GM18505 (cell line): ENCODE measurements around the gene CECR2.
"Not testable (repeated sequence)": the region's sequence is repeated elsewhere in the genome, so short reads cannot be mapped to it uniquely, and the experiment has no call there.

Experiments
- ATAC-seq: cut with Tn5 transposase; IDR thresholded peaks from one replicate; pipeline ENCODE4 v1.9.1; 2021; ENCODE audit not compliant: unreplicated experiment
- POLR2A ChIP-seq: IDR thresholded peaks from 4 replicates; pipeline ENCODE4 v1.6.1; 2011; ENCODE audit warnings: borderline replicate concordance; ENCODE audit not compliant: insufficient read depth, insufficient read length; ENCODE audit errors: extremely low read depth

CECR2 gene

DNA sequence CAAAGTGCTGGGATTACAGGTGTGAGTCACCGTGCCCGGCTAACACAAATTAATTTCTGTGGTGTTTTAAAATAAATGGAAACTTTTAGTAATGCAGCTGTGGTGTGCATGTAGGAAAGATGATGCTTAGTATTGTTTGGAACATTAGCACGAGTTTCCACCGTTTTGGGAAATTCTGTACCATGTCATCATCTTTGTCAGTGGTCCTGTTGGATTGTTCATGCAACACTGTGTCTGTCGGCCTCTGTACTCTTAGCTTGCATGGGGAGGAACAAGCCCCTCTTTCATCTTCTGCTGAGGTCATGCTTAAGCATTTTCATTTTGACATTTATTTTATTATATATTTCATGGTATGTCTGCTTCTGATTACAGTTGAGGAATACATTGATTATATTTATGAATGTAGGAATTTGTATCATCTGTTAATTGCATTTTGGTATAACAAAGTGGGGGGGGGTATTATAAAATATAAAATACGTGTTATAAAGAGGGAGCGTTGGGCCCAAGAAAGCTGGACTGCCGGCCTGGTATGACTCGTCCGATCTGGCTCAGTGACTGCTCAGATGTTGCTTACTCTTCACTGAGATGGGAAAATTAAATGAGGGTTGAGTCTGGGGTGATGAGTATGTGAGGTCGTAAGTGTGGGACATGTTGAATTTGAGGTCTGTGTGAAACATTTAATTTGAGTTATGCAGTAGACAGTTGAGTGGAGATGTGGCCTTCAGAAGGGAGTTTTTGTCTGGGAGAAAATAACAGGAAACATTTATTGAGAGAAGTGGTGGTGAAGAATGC lies 28.7 kb downstream of the CECR2 start:
- no peak for TF ChIP-seq POLR2A
- no peak for ATAC-seq

GRCh38 chr22:17400305-17400704 lies 31.0 kb downstream of the CECR2 start:
- TF ChIP-seq POLR2A = no peak
- ATAC-seq = no peak

- ATAC-seq = no peak
- TF ChIP-seq POLR2A = no peak
Observed at GRCh38 chr22:17401728-17402127, 32.5 kb downstream of the CECR2 start.

DNA sequence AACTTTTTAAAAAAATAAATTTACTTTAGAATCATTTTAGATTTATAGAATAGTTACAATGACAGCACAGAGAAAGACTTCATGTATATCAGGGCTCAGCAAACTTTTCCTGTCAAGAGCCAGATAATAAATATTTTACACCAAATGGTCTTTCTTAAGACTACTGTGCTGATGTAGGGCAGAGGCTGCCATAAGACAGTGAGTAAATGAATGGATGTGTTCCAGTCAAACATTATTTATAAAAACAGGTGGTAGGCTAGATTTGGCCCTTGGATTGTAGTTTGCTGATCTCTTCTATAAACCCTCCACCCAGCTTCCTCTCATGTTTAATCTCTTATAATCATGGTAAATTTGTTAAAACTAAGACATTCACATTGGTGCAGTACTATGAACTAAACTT lies 33.0 kb downstream of the CECR2 start:
- no peak for TF ChIP-seq POLR2A
- ATAC-seq = no peak

- no peak for TF ChIP-seq POLR2A
- no peak for ATAC-seq
Observed at GRCh38 chr22:17403906-17404305, 34.6 kb downstream of the CECR2 start.

DNA sequence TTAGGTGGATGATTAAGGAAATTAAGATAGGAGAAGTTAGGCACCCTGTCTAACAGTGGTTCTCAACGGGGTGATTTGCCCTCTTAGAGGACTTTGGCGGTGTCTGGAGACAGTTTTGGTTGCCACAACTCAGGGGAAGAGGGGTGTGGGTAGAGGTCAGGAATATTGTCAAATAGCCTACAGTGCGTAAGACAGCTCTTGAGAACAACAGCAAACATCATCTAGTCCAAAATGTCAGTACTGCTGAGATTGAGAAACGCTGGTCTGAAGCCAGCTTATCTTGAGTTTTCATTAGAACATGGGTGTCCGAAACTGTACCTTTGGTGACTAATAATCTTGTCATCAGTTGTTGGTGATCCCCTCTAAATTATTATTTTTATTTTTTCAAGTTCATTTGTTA lies 38.4 kb downstream of the CECR2 start:
- ATAC-seq = no peak
- no peak for TF ChIP-seq POLR2A

DNA sequence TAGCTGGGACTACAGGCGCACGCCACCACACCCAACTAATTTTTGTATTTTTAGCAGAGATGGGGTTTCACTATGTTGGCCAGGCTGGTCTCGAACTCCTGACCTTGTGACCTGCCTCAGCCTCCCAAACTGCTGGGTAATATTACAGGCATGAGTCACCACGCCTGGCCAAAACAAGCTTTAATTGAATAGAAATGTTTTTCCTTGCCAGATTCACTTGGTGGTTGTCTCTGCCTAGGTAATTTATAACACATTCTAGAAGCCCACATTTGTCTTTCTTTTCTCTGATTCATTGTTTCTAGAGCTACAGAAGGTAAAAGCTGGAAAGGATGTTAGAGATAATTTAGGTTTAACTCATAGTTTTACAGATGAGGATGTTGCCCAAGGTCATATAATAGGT lies 41.3 kb downstream of the CECR2 start:
- ATAC-seq = no peak
- TF ChIP-seq POLR2A = no peak

DNA sequence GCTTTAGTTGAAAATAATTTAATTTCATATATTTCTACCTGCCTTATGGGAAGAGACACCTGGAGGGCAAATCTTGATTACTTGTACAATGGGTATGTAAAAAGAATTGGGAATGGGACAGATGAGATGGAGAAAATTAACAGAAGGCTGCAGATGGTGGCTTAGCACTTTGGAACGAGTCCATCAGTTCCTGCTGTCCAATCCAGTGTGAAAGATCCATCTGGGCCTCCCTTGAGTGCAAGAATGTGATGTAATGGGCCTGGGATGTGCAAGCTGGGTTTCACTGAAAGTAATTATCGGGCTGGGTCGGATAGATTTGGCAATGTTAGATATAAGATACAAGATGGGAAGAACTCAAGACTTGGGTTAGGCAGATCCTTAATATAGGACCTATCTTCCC lies 42.0 kb downstream of the CECR2 start:
- TF ChIP-seq POLR2A = no peak
- ATAC-seq = no peak

DNA sequence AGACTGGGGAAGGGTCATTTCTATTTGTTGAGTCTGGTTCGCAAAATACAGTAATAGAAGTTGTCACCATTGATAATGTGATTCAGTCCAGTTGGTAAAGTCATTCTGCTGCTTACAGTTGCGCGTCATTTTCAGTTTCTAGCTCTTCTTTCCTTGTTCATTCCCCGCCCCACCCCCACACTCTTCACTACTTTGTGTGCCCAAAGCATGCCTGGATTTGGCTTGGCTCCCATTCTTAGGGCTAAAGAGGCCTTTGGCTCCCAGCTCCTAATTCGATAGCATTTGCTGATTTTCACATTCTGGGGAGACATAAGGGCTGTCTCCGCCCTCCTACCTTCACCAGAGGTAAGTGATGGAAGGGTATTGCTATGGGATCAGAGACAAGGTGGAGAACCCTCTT lies 43.0 kb downstream of the CECR2 start:
- no peak for ATAC-seq
- TF ChIP-seq POLR2A = no peak

- no peak for ATAC-seq
- no peak for TF ChIP-seq POLR2A
Observed at GRCh38 chr22:17418890-17419324, 49.6 kb downstream of the CECR2 start.

DNA sequence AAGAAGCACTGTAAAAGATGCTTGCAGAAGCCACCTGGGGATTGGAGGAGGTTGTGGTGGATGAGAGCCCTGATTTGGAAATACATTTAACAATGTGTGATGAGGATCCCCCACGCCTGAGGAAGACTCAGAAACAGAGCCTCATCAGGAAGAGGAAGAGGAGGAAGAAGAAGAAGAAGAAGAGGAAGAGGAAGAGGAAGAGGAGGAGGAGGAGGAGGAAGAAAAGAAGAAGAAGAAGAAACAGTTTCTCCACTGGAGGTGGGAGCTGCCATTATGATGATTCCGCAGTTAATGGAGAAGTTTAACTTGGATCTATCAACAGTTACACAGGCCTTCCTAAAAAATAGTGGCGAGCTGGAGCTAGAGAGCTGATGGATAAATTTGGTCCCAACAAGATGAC lies 50.1 kb downstream of the CECR2 start:
- no peak for ATAC-seq
- TF ChIP-seq POLR2A = no peak

- ATAC-seq = no peak
- no peak for TF ChIP-seq POLR2A
Observed at GRCh38 chr22:17422736-17423343, 53.6 kb downstream of the CECR2 start.

DNA sequence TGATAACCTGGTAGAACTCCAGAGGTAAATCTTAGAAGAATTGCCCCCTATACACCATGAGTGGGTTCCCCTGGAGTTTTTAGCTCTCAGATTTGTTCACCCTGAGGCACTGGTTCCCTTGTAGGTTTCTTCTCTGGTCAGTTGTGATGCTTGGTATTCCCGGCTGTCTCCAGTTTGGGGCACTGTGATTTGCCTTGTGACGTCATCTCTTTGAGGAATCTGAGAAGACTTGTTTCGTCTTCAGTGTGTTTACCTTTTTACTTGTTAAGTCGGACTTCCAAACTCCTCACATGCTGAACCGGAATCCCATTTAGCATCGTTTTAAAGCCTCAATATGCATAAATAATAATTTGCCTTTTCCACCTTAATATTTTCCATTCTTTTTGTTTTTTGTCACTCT lies 54.4 kb downstream of the CECR2 start:
- no peak for TF ChIP-seq POLR2A
- no peak for ATAC-seq

- ATAC-seq = not testable (repeated sequence)
Observed at GRCh38 chr22:17427528-17427927, 58.3 kb downstream of the CECR2 start.
